Thyroid gland (tissue), 4 donors: ENCODE results near the gene CCDC9B.

Experiments
- CTCF ChIP-seq, 6 experiments: fragments of 200-600 bp in 3 of 6; fragments of 450-650 bp in 3 of 6; sonication (generic) in 3 of 6; IDR thresholded peaks; one replicate each; pipeline ENCODE4 v1.5.1; 2016 to 2019; ENCODE audit warnings: antibody characterized with exemption in 6 of 6, mild to moderate bottlenecking in 2 of 6, inconsistent platforms in 1 of 6, moderate library complexity in 1 of 6
- POLR2A ChIP-seq, 2 donors: fragments of 450-650 bp; IDR thresholded peaks; one replicate each; pipeline ENCODE4 v1.6.1; 2017; ENCODE audit warnings: antibody characterized with exemption in 2 of 2, mild to moderate bottlenecking in 2 of 2, moderate library complexity in 1 of 2

GRCh38 chr15:40293905-40294895 is 46.5 kb downstream of the CCDC9B start:
- no peak for TF ChIP-seq POLR2A (IDR thresholded peaks at IDR 0.05)
- TF ChIP-seq CTCF (IDR thresholded peaks at IDR 0.05) = no peak
